HG02981 (cell line): Measurements from ENCODE around the gene ELMO1.

ENCODE experiments used
- ATAC-seq: cut with Tn5 transposase; IDR thresholded peaks from one replicate; pipeline ENCODE4 v1.9.1; 2021; ENCODE audit warnings: mild to moderate bottlenecking, moderate library complexity; ENCODE audit not compliant: unreplicated experiment

Gene ELMO1

DNA sequence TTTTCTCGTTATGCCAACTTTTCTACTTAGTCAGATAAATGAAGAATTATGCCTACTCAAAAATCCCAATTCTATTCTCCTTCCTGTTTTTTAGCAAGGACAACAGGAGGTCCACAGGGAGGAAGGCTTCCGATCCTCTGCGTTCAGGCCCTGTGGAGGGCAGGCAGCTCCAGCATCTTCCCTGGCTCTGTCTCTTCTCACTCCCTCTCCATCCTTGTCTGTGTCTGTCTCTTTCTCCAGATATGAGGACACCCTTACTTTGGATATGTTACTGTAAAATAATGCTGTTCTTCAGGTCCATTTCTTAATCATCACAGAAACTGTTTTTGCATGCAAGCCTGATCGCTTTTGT lies 166.6 kb downstream of the ELMO1 start:
- no peak for ATAC-seq

DNA sequence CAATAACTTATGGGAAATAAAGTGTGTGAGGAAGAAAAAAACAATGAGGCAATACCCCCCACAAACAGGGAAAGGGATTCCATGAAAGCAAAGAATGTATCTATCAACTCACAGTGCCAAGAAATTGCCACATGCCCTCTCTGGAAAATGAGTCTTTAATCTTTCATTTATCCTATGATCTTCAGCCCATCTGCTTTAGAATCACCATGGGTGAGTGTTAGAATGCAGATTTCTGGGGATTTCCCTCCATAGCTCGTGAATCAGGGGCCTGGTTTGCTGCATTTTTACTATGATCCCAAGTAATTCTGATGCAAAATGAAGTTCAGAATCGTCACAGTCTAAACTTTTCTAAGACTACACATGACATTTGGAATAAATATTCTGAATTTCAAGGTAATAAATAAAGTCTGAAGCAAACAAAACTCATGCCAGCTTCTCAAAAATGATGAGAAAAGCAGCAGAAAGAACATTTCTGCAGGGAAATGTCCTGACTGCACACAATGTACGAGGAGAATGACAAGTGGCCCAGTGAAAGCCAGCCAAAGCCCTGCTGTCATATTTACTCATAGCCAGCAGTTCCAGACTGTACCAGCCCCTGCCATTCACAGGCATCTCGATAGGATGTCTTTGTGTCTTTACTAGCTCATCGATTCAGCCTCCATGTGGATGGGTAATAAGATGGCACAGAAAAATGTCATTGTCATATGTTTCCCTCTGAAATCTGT lies 167.1 kb downstream of the ELMO1 start:
- ATAC-seq = no peak

DNA sequence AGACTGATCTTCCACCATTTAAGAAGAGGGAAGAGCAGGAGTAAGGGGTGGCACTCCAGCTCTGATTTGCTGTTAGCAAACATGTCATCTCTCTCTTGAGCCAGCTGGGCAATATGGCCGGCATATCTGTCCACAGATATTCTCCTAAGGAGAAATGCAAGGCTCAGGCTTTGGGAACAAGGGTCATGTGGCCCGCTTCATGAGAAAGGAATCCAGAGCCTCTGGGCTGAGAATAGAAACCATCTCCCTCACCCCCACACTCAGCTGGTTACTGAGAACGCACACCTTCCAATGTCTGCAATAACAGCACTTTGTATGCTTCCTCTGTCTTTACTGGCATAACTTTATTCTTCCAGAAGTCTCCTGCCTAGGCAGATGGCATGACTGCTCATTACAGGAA lies 171.2 kb downstream of the ELMO1 start:
- ATAC-seq = no peak

DNA sequence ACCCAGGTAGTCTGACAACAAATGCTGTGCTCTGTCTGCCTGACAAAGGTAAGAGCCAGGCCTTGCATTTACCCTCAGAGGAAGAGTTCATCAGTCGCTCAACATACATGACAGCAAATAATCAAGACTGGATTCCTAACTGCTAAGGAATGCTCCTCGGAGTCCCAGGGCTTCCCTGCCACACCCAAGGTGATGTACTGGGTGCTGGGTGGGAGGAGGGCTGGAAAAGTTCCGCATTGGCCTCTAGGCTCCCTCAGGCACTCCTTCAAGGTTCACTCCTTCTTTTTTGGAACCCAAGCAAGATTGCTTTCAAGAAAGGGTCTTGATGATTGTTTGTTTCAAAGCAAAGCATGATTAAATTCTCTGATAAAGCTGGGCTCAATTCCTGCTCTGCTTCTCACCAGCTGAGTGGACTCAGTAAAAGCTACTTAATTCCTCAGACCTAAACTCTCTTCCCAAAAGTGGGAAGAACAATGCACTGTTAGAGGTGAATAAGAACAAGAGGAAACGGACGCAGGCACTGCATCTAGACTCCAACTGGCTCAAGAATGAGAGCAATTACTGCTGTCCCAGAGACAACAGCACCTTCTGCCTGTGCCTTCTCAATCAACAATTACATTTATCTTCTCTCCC lies 173.5 kb downstream of the ELMO1 start:
- no peak for ATAC-seq

DNA sequence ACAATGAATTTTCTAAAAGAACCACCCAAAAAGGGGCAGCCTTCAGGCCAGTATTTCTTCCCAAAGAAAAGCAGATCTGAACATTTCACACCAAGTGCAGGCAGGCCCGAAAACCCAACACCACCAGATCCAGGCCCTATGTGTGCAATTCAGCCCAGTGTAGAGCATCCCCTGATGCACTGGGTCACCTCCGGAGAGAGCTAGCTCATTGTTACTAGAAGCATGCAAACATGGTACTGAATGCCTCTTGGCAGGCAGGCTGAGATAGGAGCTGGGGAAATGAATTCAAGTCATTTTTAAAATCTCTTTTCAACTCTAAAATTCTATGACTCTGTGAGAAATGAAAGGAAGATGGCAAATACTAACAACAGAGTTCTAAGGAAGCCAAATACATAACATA lies 174.8 kb downstream of the ELMO1 start:
- ATAC-seq = no peak

DNA sequence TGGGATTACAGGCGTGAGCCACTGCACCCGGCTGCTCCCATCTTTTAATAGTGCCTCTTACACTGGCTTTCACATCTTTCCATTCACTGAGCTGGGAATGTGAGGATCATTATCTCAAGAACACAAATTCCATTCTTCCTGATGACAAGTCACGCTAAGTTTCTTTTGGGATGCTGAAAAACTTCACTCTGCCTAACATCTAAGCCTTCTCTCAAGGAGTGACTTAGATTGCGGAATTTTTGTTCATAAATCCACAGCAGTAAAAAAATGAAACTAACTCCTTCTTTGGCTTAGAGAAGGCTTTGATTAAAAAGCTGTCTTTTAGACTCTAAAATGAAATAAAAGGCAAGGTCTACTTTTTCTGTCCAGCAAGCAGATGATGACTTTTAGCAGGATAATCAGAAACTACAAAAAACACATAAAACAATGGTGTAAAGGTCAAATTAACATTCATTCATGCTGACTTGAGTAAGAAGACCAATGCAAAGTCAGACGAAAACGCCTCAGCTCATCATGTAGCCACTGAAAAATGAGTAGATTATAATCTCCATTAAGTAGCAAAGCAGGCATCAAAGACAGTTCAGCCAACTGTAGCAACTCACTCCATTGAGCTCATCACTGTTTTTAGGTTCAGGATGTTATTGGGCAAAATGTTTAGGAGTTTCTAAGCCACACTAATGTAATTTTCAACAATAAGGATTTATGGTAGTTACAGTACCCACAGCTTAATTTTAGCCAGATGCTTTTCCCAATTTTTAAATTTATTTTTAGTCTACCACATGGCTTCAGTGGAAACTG lies 178.8 kb downstream of the ELMO1 start:
- no peak for ATAC-seq

DNA sequence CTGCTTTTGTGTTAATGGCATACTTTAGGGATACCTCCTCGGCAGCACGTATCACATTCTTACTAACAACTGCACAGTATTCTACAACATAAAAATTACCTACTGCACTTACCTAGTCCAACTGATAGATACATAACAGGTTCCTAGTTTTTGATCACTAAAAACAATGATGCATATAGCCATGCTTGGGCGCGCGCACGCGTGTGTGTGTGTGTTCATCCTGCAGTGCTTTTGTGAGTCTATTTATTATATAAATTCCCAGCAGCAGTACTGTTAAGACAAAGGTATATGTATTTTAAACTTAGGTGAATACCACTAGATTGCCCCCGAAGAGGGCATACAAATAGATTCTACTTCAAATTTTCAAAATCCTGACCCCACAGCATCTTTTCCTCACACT lies 181.4 kb downstream of the ELMO1 start:
- ATAC-seq = no peak

DNA sequence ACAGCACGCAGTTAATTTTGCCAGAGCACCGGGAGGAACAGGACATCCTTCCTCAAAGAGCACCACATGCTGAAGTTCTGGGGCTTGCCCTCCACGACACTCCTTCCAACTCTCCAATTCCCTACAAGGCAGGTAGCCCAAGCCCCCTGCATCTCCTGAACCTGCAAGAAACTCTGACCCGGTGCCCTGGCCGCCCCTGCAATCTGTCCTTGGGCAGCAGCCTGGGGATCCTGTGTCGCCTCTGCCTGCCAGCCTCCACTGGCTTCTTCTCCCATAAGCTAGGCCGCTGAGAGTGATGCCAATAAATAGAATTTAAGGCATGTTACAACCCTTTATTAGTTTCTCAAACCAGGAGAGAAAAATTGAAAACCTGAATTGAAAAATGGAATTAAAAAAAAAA lies 182.8 kb downstream of the ELMO1 start:
- ATAC-seq = no peak

DNA sequence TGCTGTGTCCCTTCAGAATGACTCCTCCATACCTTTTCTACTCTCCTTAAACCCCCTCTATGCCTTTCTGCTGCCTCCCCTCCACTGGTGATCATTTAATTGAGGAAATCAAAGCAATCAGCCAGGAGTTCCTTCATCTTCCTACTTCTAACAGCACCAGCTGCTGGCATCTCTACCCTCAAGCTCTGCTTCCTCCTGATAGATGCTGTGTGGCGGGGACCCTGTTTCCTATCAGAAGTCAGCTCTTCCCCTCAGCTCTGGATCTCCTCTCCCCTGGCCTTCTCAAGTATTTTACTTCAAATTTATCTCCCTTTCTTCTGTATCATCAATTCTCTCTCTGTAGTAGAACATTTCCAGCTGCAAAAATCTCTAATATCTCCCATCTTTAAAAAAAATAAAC lies 183.7 kb downstream of the ELMO1 start:
- ATAC-seq = no peak

DNA sequence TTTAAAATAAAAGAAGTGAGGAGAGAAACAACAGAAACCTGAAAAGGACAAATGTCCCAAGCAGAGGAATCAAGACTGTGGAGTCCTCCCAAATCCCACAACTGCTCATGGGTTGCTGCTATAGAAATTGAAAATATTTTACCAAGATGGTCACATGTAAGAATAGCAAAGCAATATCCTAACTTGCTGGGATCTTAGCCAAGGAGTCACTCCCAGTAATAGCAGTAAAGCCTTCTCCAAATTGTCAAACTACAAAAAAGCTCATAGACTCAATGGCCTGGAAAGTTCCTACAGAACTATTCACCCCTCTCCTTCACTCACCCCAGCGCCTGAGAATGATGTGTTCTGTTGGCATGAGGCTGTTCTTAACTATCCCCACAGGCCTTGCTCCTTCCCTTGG lies 186.5 kb downstream of the ELMO1 start:
- ATAC-seq = no peak

DNA sequence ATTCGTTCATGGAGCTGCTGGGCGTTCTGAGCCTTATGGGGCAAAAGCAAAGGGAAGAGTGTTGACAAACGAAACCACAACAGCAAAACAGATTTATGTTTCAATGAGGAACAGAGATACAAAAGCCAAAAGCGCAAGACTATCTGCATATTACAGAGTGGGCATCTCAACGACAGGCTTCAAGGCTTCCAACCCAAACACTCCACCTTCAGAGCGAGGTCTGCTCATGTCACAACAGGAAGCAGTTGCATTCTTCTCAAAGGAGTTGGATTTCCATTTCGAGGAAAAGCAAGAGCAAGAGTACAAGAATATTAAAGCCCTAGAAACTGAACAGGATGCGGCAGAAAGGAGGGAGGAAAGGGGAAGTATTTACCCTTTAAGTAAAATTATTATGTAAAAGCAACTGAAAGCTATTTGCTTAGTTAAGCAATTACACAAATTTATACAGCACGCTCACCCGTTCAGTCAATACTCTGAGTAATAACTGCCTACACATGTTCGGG lies 189.3 kb downstream of the ELMO1 start:
- ATAC-seq = no peak

DNA sequence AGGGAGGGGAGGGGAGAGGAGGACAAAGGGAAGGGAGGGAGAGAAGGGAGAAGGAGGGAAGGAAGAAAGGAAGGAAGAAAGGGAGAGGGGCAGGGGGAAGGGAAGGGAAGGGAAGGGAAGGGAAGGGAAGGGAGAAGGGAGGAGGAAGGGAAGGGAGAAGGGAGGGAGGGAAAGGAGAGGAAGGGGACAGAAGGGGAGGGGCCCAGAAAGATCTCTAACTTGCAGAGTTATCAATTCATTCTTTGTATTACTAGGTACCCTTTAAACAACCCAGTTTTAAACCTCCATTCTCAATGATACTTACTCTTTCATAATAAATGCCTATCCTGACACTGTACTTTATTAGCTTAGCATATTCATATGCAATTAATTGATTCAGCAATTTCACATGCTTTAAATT lies 192.0 kb downstream of the ELMO1 start:
- ATAC-seq = no peak

DNA sequence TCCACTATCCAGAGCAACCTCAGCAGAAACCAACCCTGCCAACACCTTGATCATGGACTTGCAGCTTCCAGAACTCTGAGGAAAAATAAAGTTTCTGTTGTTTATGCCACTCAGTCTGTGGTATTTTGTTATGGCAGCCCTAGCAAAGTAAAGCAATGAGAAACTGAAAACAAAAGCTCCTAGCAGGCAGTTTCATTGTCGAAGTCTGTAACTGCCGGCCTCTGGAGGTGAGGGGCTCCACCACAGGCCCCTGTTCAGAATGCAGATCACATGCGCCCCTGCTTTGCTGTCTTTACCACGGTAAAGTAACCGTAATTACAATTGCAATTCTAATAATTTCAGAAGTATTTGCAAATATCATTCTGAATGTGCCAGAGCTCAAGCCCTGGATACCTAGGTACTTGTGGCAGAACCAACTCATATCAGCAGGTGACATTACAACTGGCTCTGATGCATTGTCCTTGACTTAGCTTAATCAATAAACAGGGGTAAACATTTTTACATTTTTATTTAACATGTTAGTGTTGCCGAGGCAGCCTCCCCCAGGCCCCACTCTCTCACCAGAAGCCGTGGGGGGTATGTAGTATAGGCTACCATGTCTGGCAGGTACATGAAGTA lies 193.2 kb downstream of the ELMO1 start:
- ATAC-seq = no peak

DNA sequence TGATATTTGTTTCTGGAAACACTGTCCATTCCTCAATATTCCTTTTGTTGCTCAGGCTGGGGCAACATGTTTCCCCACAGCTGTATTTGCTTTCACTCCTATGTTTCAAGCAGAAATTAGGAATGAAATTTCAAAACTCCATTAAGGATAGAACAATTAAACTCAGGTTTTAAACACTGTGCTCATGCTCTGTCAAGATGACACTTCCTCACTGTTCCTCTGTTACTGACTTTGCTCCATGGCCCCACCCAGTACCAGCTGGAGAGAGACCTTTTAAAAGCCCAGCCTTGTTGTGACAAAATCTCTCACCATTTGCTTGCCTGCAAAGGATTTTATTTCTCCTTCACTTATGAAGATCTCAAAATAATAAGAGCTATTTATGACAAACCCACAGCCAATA lies 197.4 kb downstream of the ELMO1 start:
- no peak for ATAC-seq

DNA sequence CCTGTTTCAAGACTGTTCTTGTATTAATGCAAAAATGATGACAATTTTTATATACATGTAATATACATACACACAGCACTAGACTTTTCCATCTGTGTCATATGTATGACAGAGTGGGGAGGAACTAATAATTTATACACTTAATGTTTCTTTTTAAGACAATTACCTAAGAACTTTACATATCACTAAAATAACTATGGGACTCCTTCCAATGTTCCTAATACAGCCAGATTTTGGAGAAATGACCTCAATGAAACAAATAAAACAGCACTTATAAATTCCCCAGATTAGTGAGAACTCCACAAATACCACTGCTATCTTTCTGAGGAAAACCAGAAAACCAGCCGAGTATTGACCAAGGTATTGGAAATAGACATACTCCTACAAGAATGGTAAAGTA lies 199.4 kb downstream of the ELMO1 start:
- no peak for ATAC-seq

DNA sequence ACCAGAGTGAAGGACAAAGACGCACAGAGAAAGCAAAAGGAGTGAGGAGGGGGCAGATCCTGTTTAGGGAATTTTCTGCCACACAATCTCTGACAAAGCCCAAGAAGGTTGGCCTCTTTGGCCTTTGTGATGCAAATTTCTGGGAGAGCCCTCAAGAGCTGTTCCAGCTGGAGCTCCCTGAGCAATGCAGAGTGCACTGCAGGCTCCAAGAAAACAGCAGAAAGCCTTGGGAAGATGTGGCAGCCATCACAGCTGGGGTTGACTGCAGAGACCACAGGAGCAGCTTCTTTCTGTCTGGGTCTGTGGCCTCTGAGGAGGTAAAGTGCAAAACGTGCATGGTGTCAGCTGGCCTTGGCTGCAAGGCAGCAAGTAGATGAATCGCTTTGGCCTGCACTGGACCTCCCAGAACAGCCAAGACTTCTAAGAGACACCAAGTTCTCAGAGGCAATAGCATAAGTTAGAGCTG lies 200.2 kb downstream of the ELMO1 start:
- ATAC-seq = no peak

DNA sequence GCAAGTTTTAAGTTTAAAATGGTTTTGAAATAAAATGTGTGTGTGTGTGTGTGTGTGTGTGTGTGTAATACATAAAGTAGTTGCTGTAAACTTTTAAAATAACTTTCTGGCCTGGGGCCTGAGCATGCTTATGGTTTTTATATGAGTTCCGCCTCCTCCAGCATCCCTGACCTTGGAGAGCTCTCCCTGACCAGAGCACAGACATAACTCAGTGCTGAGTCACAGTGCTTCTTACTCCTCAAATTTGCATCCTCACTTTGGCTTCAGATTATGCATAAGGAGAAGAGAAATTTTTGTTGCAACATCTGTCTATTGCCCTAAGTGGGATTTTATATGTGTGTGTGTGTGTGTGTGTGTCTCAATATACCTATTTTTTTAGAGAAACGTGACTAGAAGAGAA lies 200.8 kb downstream of the ELMO1 start:
- no peak for ATAC-seq

DNA sequence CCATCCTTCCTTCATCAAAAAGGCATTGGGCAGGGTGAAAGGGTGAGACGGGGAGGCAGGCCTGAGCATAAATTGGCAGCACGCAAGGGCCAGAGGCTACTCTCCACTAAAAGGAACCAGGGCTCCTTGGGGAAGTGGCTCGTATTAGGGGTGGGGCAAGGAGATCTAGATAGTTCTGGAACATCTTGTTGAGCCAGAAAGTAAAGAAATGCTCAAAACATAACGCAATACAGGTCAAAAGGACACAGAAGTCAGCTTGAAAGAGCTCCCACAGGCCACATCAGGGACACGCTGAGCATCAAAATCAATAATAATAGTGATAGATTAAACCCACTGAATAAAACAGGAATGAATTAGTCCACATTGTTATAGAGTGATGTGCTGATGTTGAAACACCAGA lies 203.1 kb downstream of the ELMO1 start:
- ATAC-seq = no peak

DNA sequence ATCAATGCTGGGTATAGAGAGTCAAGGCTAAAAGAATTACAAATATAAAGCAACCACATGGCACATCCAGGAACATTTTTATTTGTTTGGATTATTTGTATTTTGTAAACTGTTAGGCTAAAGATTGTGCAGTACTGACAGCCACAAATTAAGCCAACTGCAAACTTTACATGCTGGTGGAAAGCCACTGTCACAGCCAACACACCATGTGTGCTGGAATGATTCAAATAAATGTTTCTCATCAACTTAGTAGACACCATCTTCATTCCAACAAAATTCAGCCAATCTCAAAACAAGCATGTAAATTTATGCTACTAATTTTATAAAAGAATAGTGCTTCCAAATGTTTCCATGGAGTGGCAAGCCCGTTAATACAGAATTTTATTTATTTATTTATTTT lies 211.8 kb downstream of the ELMO1 start:
- no peak for ATAC-seq

DNA sequence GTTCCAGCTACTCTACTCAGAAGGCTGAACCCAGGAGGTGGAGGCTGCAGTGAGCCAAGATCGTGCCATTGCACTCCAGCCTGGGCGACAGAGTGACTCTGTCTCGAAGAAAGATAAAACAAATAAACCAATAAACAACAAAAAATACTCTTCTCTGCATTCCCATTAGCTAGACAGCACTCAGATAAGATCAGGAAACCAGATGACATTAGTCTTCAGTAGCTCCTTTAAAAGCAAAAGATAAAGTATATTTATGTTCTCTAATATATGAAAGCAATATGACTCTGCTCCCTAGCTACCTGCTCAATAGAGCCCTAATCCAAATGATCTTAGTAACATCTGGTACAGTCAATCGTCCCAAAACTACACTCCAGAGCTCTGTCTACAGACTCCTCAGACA lies 212.9 kb downstream of the ELMO1 start:
- ATAC-seq = no peak

DNA sequence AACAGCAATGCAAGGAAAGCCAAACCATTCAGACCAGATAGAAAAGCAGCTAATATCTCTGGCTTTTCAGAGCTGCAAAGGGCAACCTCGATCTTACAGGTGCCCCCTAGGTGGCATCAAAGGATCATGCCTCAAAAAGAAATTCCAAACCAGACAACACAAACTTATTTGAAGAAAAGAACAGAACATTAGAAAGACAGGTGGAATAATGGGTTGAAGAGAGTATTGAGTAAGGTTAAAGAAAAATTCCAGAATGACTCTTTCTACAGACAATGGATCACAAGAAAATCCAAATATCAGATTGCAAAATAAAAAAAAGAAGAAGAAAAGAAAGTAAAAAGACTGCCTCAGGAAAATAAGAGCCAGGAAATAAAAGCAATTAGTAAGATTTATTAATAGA lies 213.7 kb downstream of the ELMO1 start:
- ATAC-seq = no peak

DNA sequence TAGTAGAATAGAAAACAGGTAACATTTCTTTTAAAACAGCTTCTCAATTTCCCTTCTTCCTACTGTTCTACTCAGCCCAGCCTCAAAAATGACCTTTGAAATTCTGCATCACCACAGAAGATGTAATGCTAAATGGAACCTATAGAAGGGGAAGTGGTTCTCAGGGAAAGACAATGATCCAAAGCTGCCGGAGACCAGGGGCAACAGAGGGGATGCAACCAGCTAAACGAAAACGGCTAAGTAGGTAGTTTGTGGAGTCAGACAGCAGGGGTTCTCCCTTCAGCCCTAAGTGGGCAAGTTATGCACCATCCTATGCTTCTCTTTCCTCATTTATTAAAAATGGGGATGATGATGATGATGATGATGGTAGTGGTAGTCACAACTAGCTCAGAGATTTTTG lies 214.3 kb downstream of the ELMO1 start:
- ATAC-seq = no peak
